Effector CD4-positive, alpha-beta T cell (primary cell): ENCODE measurements around the gene STOML3. TPM values are rescaled to one million over a fixed set of nuclear protein-coding genes. Genes with fewer than 3 reads are reported as not detected.
A peak's percentile ranks its signal among the peaks of the same experiment; 100 is the strongest.
"Not testable (repeated sequence)": the region's sequence is repeated elsewhere in the genome, so short reads cannot be mapped to it uniquely, and the experiment has no call there.

Experiments used
- DNase-seq: peaks from one replicate; pipeline ENCODE4 v3.0.0-alpha.2; 2020
- total RNA-seq: gene quantifications from one replicate; lab custom pipeline; 2026; lab: John Stamatoyannopoulos, UW

The STOML3 gene, protein sequence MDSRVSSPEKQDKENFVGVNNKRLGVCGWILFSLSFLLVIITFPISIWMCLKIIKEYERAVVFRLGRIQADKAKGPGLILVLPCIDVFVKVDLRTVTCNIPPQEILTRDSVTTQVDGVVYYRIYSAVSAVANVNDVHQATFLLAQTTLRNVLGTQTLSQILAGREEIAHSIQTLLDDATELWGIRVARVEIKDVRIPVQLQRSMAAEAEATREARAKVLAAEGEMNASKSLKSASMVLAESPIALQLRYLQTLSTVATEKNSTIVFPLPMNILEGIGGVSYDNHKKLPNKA
- not detected for total RNA-seq

DNA sequence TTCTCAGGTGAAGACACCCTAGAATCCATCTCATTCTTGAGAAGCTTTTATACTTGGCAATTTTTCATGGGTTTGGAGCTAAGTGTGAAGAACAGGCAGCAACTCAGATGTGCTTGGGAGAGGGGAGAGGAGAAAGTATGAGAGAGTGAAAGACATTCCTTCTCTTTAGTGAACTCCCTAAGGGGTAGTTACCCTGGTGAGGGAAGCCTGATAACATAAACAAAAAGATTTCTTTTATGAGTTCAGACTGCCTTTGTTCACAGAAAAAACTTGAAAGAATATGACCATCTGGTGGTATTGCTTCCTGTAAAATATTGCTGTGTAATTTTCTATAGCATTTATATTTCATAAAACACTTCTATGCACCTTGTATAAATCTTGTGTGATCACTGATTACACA is at the start of gene STOML3:
Gene STOML3, minus strand, starts transcription at position 139 of the 400 bp plus-strand sequence. Its CDS starts 110 bp downstream, at position 29.
- no peak for DNase-seq

DNA sequence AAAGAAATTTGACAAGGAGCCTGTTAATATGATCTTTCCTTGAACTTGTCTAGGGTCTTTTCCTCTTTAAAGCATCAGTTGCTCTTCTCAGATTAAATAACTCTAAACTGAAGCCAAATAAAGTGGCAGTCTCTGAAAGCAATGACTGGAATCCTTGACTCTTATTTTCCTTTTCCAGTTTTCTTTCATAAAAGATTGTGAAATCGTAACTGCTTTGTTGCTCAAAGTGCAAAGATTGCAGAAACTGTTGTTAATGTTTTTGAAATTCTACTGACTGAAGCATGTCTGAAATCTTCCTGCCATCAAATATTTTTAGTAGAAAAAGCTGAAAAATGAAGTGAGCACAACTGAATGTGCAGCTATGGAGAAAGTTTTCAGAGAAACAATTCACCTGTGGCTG is 49.6 kb upstream of the STOML3 start:
- no peak for DNase-seq

DNA sequence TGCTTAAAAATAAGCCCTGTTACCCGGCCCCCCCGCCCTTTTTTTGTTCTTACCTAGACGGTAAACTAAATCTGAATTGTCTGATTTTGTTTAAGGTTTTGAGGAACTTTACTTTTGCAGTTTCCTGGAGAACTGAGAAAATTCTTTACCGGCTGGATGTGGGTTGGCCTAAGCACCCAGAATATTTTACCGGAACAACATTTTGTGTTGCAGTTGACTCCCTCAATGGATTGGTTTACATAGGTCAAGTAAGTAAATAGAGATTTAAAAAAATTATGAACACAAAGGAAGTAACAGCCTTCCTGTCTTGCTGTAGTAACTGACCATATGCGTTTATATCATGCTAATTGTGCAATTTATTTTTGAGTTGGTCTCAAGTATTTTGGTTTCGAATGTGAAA is 48.4 kb upstream of the STOML3 start:
- no peak for DNase-seq

DNA sequence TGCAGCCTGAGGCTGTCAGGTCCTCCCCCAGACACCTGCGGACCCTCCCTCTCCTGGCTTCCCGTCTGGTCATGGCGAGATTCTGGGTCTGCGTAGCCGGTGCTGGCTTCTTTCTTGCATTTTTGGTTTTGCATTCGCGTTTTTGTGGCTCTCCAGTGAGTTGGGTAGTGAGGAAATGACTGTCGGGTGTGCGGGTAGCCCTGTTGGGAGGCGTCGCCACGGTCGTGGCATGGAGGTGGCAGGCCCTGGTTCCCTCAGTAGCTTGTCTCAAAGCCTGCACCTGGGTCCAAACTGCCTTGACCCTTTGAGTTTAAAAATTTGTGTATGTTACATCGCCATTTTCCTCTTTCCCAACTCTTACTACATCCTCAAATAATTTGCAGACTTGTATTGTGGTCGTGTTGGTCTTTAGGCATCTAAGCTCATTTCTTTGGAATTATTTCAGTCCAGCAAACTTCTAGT is 48.0 kb upstream of the STOML3 start:
- DNase-seq: peak; percentile 25

DNA sequence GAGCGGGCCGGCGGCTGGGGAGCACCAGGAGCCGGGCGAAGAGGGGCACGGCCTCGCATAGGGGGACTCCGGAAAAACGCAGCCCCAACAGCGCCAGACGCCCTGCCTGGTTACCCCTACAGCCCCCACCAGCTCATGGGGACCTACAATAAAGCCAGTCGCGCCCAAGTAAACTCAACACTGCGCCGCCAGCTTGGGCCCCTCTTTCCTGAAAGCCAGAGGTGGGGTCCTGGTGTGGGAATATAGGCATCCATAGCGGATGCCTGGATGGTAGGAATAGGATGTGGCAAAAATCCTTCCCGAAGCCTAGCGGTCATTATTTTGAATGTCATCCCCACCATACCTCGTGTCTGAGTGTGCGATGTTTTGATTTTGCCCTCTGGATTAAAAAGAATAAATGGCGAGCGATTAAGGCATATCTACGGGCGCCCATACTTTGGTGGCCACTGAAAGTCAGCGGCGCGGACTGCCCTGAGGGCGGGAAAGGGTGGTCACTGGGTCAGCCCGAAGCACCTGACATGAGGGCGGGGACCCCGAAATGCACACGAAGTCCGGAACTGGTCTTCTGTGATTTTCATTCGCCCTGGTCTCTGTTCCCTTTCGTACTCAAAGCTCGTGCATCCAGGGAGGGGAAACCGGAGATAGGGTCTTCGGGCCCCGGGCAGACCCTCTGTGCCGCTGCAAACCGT is 47.4 kb upstream of the STOML3 start, which contains the start of the genes NHLRC3 and PROSER1:
Gene NHLRC3, plus strand, starts transcription at position 577 of the 689 bp plus-strand sequence. CDS start 184 bp downstream, outside the sequence.
Gene PROSER1, minus strand, starts transcription at position 210 of the 689 bp plus-strand sequence. CDS start 847 bp downstream, outside the sequence.
- DNase-seq: peak; percentile 72

DNA sequence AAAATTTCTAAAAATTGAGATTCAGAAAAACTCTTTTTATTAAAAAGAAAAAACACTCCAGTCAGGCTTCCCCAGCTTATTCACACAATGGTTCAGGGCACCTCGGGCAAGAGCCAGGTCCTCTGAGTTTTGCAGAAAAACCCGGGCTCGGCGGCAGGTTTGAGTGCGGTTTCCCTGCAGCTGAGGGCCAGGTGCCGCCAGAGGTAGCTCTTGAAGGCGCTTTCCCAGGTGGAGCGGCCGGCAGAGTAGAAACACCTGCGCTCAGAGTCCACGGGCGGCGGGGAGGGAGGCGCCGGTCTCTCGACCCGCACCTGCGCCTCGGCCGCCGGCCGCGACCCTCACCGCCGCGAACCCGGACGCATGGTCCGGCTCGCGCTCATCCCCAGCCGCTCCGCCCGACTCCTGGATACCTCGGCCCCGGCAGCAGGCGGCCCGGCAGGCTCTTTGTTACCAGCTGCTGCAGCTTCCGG is 46.8 kb upstream of the STOML3 start:
- DNase-seq: no peak

DNA sequence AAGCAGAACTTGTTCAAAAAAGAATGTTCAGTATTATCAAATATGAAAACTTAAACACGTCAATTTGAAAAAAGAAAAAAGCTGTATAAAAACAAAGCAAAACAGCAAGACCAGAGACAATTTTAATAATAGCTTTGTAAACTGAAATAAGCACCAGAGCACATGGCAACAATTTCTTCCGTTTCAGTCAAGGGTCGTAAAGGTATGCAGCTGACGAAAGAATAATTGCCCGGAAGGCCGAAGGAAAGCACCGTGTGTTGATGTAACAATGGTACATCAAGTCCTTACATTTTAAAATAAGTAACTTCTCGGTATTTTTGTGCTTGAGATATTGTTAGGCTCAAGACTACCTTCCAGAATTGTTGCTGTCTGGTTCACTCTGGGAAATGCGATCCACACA is 45.6 kb upstream of the STOML3 start:
- DNase-seq: no peak

DNA sequence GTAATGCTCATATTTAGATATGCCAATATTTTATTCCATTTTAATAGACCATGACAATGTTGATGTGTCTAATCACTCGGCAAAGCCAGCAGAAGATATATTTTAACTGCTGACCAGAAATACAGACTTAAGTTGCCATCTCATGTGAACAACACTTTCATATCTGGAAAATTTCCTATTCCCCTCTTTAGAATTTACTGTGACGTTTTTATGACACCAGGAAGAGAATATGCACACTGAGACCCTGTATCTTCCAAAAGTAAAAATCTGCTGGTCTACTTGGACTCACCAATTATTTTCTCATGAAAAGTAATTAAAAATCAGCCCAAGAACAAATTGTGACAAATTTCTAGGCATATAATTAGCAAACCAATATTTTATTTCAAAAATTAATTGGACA is 45.2 kb upstream of the STOML3 start:
- no peak for DNase-seq

DNA sequence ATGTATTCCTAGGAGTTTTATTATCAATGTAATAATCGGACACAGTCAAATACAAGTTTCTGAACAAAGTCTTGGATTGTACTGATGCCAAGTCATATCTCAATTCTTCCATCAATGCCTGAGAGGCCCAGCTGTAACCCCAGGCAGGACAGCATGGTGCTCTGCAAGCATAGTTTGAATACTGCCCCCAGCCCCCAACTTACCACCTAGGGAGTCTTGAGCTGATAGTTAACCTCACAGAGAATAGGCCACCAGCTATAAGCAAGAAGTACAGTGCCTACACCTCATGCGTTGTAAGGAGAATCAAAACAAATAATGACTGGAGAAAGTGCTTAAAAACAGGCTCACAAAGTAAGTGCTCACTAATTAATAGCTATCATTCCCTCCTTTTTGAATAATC is 44.6 kb upstream of the STOML3 start:
- no peak for DNase-seq

DNA sequence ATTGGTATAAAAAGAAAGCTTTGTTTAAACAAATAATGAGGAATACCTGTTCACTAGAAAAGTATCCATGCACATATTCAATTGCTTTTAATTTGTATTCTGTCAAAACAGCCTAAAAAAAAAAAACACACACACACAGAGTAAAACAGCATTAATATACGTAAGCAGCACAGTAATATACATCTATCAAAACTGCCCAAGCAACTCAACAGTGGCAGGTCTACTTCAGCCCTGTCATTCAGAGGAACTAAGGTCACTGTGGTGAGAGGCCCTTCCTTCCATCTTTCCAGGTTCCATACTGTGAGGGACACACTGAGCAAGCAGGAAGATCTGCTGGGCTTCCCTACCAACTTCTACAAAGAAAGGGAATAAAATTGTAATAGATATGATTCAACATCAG is 43.5 kb upstream of the STOML3 start:
- DNase-seq: no peak

DNA sequence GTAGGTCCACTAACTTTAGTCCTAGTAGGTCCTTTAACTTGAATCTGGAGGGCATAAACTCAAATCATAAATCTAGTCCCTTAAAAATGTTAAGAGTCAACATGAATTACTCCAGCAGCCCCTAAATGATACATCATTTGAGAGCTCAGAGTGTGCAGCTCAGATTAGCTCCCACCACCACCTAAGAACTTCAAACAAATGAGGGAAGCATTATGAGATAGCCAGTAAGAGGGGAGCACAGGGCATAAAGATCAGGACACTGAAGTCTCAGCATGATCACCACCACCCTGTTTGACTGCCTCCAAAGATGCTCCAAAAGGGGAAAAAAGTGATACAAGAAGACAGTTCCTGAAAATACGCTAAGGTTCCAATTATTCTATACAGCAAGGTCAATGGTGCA is 41.5 kb upstream of the STOML3 start:
- DNase-seq: no peak

DNA sequence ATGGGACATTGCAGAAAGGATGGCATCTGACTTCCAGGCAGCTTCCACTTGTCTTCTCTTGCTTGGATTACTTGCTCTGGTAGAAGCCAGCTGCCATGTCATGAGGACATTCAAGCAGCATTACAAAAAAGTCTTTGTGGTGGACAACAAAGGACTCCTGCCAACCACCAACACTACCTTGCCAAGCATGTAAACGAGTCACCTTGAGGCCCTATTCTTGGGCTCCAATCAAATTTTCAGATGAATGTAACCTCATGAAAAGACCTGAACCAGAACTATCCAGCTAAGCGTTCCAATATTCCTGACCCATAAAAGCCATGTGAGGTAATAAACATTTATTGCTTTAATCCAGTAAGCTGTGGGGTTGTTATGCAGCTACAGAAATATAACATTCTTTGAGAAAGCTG is 34.8 kb upstream of the STOML3 start:
- DNase-seq: no peak

DNA sequence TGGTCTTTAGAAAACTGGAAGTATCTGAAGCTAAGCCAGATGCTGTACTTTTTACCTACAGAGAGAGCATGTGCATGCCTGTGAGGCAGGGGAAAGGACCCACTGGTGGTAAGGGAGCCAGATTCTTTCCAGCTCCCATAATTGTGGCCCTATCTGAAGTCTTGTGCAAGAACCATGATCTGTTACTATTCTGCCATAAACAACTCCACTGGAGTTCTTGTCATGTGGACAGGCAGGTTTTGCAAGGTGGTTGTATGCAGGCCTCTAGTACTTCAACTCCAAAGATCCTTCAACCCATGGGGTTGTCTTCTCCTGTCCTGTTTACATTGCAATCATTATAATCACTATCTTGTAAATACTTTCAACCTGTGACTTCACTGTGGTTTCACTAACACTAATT is 33.1 kb upstream of the STOML3 start:
- DNase-seq: no peak

DNA sequence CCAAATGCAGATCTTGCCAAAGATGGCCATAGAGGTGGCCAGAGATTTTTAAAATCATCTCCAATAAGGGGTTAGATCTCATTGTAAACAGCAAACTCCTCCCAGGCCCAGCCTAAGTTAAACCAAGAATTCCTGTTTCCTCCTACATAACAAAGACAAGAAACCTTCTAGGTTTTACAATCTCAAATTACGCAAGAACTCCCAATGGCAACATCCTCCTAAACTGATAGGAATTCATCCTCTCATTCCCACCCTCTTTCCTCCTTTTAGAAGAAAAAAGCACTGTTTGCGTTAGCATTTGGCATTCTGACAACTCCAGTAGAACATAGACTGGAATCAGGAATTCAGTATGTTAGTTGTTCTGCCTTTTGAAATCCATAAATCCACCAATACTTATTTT is 32.7 kb upstream of the STOML3 start:
- no peak for DNase-seq

DNA sequence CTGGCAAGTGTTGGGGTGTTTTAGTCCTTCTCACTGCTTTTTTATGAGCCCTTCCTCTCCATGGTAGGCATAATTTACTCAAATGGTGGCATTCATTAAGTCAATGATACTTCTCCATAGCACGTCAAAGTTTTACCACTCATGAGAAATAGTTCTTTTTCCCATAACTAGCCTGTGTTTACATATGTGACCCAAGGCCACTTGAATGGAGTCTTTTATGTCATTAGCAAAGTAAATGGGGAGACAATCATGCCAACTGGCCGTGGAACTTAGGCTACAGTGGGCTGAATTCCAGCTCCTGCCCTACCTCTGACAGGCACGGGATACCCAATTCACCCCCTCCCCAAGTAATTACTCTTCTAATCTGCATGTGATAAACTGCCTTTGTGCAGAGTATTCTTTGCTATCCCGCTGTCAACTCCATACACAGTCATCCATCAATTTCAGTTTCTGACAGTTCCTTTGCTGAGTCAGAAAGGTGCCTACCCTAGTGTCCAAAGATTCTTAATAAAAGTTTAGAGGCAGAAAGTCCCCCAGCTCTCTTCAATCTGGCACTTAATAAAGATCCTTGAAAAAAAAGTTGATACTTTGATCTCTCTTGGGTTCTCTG is 30.3 kb upstream of the STOML3 start:
- no peak for DNase-seq

DNA sequence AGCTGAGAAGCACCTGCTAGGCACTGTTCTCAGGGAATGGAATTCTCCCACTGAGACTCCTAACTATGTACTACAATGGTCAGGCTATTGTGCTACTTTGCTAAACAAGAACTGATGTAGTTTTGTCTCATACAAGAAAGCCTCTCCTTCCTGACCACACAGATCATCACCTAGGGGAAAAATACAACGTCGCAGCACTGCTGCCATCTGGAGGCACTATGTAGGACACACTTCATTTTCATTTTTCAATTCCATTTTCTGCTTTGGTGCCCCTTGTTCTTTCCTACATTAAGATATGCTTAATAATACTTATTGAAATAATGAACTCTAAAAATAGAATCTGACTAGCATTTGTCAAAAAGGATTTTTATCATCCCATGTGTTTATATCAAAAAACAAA is 26.2 kb upstream of the STOML3 start:
- DNase-seq: no peak

DNA sequence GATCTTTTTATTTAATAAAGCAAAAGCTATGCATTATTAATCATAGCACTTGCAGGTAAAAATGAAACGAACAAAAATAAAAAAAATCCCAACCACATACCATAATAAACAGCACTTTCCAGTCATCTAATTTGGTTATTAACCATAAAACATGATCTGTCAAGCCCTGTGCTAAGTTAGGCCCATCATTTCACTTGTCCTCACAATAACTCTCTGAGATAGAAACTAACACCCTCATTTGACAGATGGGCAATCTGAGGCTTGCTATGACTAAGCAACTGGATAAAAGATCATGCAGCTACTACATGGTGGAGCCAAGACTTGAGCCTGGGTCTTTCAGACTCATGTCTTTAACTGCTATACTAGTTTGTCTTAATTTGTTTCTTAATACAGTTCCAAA is 25.5 kb upstream of the STOML3 start:
- no peak for DNase-seq

DNA sequence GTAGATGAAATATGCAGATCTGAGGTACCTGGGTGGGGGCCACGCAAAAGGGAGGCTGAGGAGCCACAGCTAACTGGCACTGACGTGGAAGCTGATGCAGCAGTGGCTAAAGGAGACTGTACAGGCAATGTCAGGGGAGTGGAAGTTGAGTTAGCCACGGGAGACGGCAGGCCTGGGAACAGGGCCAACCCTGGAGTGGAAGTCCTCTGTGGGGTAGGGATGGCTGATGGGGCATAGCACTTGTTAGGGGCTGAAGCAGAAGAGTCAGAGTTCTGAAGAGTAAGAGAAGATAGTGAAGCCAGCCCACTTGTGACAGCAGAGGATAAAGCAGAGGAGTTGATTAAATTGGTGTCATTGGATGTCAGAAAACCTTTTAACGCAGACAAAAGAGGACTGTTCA is 22.8 kb upstream of the STOML3 start:
- no peak for DNase-seq

DNA sequence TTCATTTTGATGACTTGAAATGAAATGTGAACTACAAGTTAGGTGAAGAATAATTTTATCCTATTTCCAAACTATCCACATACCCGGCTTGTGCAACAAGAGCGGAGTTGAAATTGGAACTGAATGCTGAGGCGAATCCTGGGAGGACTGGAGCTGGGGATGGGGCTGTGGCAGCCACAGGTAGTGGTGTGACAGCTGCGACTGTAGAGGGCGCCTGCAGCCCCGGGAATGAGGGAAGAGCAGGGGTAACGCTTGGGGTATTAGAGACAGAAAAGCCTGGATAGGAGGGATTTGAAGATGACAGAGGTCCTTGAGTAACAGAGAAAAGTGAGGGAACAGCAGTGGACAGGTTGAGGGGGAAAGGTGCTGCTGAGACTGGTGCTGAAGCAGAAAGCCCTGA is 22.0 kb upstream of the STOML3 start:
- no peak for DNase-seq

DNA sequence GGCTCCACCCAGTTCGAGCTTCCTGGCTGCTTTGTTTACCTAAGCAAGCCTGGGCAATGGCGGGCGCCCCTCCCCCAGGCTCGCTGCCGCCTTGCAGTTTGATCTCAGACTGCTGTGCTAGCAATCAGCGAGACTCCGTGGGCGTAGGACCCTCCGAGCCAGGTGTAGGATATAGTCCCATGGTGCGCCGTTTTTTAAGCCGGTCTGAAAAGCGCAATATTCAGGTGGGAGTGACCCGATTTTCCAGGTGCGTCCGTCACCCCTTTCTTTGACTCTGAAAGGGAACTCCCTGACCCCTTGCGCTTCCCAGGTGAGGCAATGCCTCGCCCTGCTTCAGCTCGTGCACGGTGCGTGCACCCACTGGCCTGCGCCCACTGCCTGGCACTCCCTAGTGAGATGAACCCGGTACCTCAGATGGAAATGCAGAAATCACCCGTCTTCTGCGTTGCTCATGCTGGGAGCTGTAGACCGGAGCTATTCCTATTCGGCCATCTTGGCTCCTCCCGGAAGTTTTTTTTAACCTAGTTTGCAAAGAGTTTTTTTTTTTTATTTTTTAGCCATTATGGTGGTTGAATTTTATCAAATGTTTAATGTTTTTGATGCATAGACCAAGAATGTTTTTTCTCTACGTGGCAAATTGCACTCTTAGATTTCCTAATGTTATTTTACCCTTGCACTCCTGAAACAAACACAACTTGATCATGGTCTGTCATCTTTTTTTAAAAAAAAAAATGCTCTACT is 15.9 kb upstream of the STOML3 start:
- not testable (repeated sequence) for DNase-seq

DNA sequence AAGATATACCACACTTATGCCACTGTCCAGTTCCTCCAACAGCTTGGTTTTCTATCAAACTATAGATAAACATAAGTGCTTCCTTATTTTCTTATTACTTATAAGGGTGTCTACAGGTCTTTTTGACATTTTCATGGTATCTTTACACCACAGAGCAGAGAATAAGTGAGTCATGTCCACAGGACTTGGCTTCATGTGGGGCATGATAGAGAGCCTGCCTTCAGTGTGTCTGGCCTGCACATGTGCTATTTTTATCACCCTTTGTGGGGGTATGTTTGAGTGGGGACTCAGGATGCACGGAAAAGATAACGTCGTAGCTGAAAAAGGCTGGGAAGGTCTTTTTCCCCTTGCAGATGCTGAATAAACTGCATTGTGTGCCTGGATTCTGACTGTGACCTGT is 8.1 kb upstream of the STOML3 start:
- DNase-seq: no peak

DNA sequence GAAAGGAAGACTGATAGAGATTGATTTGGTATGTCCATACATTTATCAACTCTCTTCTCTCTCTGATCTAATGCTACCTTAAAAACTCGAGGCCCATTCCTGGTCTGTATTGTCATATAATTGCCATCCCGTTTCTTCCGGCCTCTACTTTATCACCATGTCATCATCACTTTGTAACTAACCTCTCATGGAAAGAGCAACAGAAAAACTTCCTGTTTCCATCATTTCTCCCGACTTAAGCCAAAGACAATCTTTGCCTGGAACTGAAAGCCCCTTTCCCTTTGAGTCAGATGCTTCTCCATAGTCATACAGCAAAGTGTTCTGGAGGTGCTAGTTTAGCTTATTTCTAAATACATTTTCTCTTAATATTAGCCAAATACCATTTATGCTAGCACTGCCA is 2.8 kb upstream of the STOML3 start:
- no peak for DNase-seq

DNA sequence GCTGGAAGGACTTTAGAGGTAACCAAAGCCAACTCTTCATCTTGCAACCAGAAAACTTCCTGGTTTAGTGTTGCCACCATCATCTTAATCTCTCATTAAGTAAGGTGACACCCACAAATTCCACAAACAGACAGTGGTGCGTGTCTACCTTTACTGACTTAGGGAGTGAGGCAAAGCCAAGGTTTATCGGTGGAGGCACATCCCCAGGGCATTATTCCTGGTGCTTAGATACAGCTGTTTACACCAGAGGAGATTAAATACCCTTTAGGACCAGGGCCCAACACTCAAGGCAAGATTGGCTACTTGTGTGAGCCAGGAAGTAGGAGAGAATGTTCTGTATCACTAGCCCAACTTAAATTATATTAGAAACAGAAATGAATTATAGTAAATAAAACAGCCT is 9.5 kb downstream of the STOML3 start:
- DNase-seq: no peak
